ENCODE measurements around the gene TRIM63. TPM values are rescaled to one million over a fixed set of nuclear protein-coding genes. Genes with fewer than 3 reads are reported as not detected.

TRIM63 gene
- total RNA-seq, 3 donors from 2014 or later (not counting 1 experiment from before 2014, with no cell fraction given), result not detected

- Mint-ChIP-seq H3K27me3 (ENCODE audit: low read depth in 2 of 2) (peaks cover 0 to 14% of the 10 kb centered on the region in 2 donors), H3K9me3 (no peaks in the 10 kb centered on the region), H3K4me1 (peaks cover 8 to 19% of the 10 kb centered on the region in 2 donors), H3K4me3 (no peak overlapping the region), H3K27ac (no peak overlapping the region), H3K36me3 (no peaks in the 10 kb centered on the region)
- Histone ChIP-seq H3K9me3 (ENCODE audit: control insufficient read depth, insufficient read depth, low read length) (no peaks in the 10 kb centered on the region), H3K36me3 (ENCODE audit: control insufficient read depth, insufficient read depth, low read length) (no peaks in the 10 kb centered on the region), H3K4me1 (ENCODE audit: control insufficient read depth, insufficient read depth, low read length) (peaks cover 16% of the 10 kb centered on the region), H3K27me3 (ENCODE audit: control insufficient read depth, insufficient read depth, low read length) (peaks cover 8% of the 10 kb centered on the region), H3K27ac (ENCODE audit: low read length) (no peak overlapping the region), H3K4me3 (ENCODE audit: low read length) (no peak overlapping the region)
- intact Hi-C loops (cut with micrococcal nuclease), result no loop called here
- TF ChIP-seq CTCF (IDR thresholded peaks at IDR 0.05), result no peak
- no peak for DNase-seq
- no peak for ATAC-seq
- 86% methylated on average over 4 of the region's 4 CpGs for WGBS (ENCODE audit: insufficient coverage)
Measured at GRCh38 chr1:26031196-26031595, 36.2 kb downstream of the TRIM63 start.

DNA sequence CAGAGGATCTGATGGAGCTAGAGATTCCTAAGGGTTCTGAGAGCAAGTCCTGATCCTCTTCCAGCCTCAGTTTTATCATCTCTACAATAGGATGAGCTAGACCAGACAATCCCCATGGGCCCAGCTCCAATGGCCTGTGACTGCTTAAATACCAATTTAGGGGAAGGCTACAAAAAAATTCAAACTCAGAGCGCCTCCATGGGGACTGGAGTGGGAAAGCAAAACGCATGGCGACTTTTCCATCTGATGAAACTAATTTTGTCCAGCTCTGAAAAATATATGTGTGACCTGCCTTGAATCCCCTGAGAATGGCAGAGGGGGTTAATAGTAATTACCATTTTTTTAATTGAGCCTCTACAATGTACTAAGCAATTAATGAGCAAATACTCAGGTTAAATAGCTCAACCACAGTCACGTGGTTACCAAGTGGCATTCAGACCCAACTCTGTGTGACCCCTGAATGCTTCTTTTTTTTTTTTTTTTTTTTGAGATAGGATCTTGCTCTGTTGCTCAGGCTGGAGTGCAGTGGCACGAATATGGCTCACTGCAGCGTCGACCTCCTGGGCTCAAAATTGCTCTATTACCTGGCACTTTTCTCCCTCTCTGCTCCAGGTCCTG is 37.5 kb downstream of the TRIM63 start:
- Histone ChIP-seq H3K4me1 (ENCODE audit: control insufficient read depth, insufficient read depth, low read length) (peaks cover 6% of the 10 kb centered on the region), H3K27me3 (ENCODE audit: control insufficient read depth, insufficient read depth, low read length) (peaks cover 8% of the 10 kb centered on the region), H3K9me3 (ENCODE audit: control insufficient read depth, insufficient read depth, low read length) (no peaks in the 10 kb centered on the region), H3K27ac (ENCODE audit: low read length) (no peak overlapping the region), H3K4me3 (ENCODE audit: low read length) (no peak overlapping the region), H3K36me3 (ENCODE audit: control insufficient read depth, insufficient read depth, low read length) (no peaks in the 10 kb centered on the region)
- Mint-ChIP-seq H3K4me3 (no peak overlapping the region), H3K9me3 (no peaks in the 10 kb centered on the region), H3K27me3 (ENCODE audit: low read depth in 2 of 2) (peaks cover 0 to 12% of the 10 kb centered on the region in 2 donors), H3K4me1 (peaks cover 0 to 7% of the 10 kb centered on the region in 2 donors), H3K27ac (no peak overlapping the region), H3K36me3 (no peaks in the 10 kb centered on the region)
- TF ChIP-seq CTCF (IDR thresholded peaks at IDR 0.05), result no peak
- 68% methylated on average over 7 of the region's 7 CpGs for WGBS (ENCODE audit: insufficient coverage)
- intact Hi-C loops (cut with micrococcal nuclease), result no loop called here
- ATAC-seq (no peak), DNase-seq (no peak)

DNA sequence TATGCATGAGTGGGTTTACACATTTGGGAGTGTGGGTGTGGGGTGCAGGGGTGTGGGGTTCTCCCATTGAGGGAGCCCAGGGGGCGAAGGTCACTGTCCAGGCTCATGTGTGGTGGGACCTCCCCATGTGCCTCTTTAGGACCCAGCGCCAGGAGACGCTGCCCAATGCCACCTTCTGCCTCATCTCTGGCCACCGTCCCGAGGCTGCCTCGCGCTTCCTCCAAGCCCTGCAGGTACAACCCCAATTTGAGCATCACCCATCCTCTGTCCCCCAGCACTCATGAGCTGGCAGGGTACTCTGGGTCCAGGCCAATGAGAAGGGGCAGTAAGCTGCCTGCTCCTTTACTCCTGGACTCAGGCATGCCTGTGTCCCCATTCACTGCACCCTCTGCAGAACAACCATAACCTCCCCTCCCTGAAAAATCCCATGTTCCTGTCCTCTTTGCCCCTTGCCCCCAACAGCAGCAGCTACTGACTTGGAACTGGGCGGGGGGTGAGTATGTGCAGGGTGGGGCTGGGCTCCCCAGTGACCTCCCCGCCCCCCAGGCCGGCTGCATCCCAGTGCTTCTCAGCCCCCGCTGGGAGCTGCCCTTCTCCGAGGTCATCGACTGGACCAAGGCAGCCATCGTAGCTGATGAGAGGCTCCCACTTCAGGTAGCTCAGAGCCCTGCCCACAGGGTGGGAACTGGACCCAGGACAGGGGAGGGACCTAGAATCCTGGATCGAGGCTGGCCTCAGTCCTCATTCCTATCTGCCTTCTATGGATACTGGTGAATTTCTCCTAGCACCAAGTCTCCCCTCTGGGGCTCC is 38.2 kb downstream of the TRIM63 start:
- Mint-ChIP-seq H3K36me3 (no peaks in the 10 kb centered on the region), H3K27me3 (ENCODE audit: low read depth in 2 of 2) (peaks cover 0 to 12% of the 10 kb centered on the region in 2 donors), H3K9me3 (no peaks in the 10 kb centered on the region), H3K4me1 (peaks cover 0 to under 1% of the 10 kb centered on the region in 2 donors), H3K4me3 (no peak overlapping the region), H3K27ac (no peak overlapping the region)
- no peak for ATAC-seq
- 86% methylated on average over 15 of the region's 15 CpGs for WGBS (ENCODE audit: insufficient coverage)
- H3K27me3 ChIP-seq (ENCODE audit: control insufficient read depth, insufficient read depth, low read length), result peaks cover 2% of the 10 kb centered on the region
- no peak overlapping the region for H3K4me3 ChIP-seq (ENCODE audit: low read length)
- no peaks in the 10 kb centered on the region for H3K4me1 ChIP-seq (ENCODE audit: control insufficient read depth, insufficient read depth, low read length)
- no peak for DNase-seq
- H3K9me3 ChIP-seq (ENCODE audit: control insufficient read depth, insufficient read depth, low read length), result no peaks in the 10 kb centered on the region
- H3K27ac ChIP-seq (ENCODE audit: low read length), result no peak overlapping the region
- no peak for TF ChIP-seq CTCF (IDR thresholded peaks at IDR 0.05)
- H3K36me3 ChIP-seq (ENCODE audit: control insufficient read depth, insufficient read depth, low read length), result no peaks in the 10 kb centered on the region
- intact Hi-C loops (cut with micrococcal nuclease), result no loop called here
